ENCODE measurements around the gene MAN1A1. TPM values are rescaled to one million over a fixed set of nuclear protein-coding genes. Genes with fewer than 3 reads are reported as not detected.

The MAN1A1 gene
- total and polyA plus RNA-seq, 2 of the 8 experiments (the other 6 are each of a cell fraction or from before 2014, with no cell fraction given), result 1.8 to 5.4 TPM

- TF ChIP-seq POU5F1 (IDR thresholded peaks at IDR 0.05; ENCODE audit: low read depth, low read length) (no peak), CREB1 (IDR thresholded peaks at IDR 0.05) (no peak), SIX5 (IDR thresholded peaks at IDR 0.05; ENCODE audit: low read depth, low read length) (no peak), BCL11A (IDR thresholded peaks at IDR 0.05; ENCODE audit: low read depth in 2 of 2, low read length in 2 of 2) (no peak), HDAC6 (IDR thresholded peaks at IDR 0.05; ENCODE audit: low read depth, low read length) (no peak), TCF12 (IDR thresholded peaks at IDR 0.05; ENCODE audit: low read depth, low read length) (no peak), KDM1A (IDR thresholded peaks at IDR 0.05; ENCODE audit: borderline replicate concordance, low read length) (no peak), CBX8 (IDR thresholded peaks at IDR 0.05; ENCODE audit: borderline replicate concordance, low read depth, low read length) (no peak), RFX5 (IDR thresholded peaks at IDR 0.05; ENCODE audit: borderline replicate concordance, low read depth, low read length) (no peak), CHD1 (IDR thresholded peaks at IDR 0.05; ENCODE audit: low read depth, low read length) (no peak)
Observed at GRCh38 chr6:119257726-119258125, 91.8 kb downstream of the MAN1A1 start (continued).
